Activated naive CD8-positive, alpha-beta T cell (primary cell): ENCODE data around the gene C13orf46.
"Not testable (repeated sequence)": the region's sequence is repeated elsewhere in the genome, so short reads cannot be mapped to it uniquely, and the experiment has no call there.

Experiments used
- H3K27ac Mint-ChIP-seq: one replicate; pipeline ENCODE4 v1.8.0; 2021; ENCODE audit warnings: mixed read lengths
- H3K27me3 Mint-ChIP-seq: one replicate; pipeline ENCODE4 v1.8.0; 2021; ENCODE audit warnings: mixed read lengths
- H3K36me3 Mint-ChIP-seq: one replicate; pipeline ENCODE4 v1.8.0; 2021; ENCODE audit warnings: mixed read lengths
- H3K4me1 Mint-ChIP-seq: one replicate; pipeline ENCODE4 v1.8.0; 2021; ENCODE audit warnings: low read depth, mixed read lengths
- H3K4me3 Mint-ChIP-seq: one replicate; pipeline ENCODE4 v1.8.0; 2021; ENCODE audit warnings: mild to moderate bottlenecking, mixed read lengths
- H3K9me3 Mint-ChIP-seq: one replicate; pipeline ENCODE4 v1.8.0; 2021; ENCODE audit warnings: low read depth, mixed read lengths

The C13orf46 gene

DNA sequence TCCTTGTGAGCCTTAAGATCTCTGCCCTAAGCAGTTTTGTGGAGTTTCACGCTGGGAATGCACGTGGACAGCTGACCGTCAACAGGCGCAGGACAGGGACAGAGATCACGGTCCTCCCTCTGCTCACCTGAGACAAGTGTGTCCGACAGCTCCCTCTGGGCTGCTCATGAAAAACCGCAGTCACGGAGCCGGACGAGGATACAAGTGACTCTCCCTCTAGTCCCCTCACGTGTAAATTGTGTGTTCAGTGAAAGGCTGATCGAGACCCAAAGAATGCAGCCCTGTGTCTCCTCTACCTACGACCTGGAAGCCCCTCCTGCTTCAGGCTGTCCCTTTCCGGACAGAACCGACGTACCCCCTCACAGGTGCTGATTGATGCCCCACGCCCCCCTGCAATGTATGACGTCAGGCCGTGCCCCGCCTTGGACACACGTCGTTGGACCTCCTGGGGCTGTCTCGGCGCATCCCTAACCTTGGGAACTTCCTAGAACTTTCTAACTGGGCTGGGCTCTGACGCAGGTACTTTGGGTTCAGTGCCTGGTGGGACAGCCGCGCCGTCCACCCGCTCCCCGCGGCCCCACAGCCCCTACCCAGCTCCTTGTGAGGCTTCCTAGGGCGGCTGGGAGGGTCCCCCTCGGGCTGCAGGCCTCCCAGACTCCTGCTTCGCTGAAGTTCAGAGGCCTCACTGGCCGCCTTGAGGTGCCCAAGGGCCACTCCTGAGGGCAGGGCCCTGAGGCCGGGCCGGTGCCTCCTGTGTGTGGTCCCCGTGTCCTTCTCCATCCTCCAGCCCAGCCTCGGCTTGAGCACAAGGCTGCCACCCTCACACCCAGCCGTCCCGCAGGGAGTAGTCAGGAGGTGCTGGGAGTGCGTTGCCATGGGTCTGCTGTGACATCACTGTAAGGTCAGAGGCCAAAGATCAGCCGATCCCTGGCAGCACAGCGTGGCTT is at the start of gene C13orf46:
Gene C13orf46, minus strand, starts transcription at position 859 of the 947 bp plus-strand sequence. Its CDS starts 79 bp downstream, at position 780.
- H3K4me3 Mint-ChIP-seq = no peak within 1 kb of the TSS
- peaks cover 2% of the 10 kb centered on the region for H3K36me3 Mint-ChIP-seq
- H3K4me1 Mint-ChIP-seq = no peaks in the 10 kb centered on the region
- no peak within 1 kb of the TSS for H3K27ac Mint-ChIP-seq
- no peaks in the 10 kb centered on the region for H3K9me3 Mint-ChIP-seq
- no peaks in the 10 kb centered on the region for H3K27me3 Mint-ChIP-seq

DNA sequence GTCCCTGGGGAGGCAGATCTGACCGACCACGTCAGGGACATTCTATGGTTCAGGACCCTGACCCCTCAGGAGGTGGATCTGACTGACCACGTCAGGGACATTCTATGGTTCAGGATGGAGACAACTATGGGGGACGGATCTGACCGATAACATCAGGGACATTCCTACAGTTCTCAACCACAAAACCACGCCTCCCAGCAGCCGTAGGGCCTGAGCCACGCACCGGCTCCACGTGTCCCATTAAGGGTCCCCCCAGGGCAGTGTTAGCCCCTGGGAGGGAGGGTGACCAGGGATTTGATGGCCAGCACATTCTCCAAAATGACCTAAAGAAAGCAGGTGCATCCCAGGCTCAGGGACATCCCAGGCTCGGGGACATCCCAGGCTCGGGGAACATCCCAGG is 49.0 kb upstream of the C13orf46 start:
- Mint-ChIP-seq H3K36me3 (no peaks in the 10 kb centered on the region), H3K4me1 (no peaks in the 10 kb centered on the region), H3K9me3 (no peaks in the 10 kb centered on the region), H3K27ac (no peak overlapping the region), H3K4me3 (no peak overlapping the region), H3K27me3 (no peaks in the 10 kb centered on the region)

DNA sequence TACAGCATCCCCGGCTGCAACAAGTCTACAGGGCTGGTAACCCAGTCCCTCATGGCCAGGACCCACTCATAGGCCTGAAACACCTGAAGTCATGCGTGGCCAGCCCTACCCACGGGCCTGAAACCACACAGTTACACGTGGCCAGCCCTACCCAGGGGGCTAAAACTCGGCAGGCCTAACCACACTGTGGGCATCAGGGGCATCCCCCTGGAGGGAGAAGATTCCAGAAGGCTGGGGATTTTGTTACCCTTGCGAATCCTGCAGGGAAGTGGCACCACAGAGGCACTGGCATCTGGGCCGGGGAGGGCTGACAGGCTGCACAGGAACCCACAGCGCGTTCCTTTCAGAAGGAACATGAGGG is 48.4 kb upstream of the C13orf46 start:
- no peaks in the 10 kb centered on the region for H3K36me3 Mint-ChIP-seq
- no peaks in the 10 kb centered on the region for H3K9me3 Mint-ChIP-seq
- H3K27ac Mint-ChIP-seq = no peak overlapping the region
- no peaks in the 10 kb centered on the region for H3K27me3 Mint-ChIP-seq
- H3K4me1 Mint-ChIP-seq = no peaks in the 10 kb centered on the region
- H3K4me3 Mint-ChIP-seq = no peak overlapping the region

DNA sequence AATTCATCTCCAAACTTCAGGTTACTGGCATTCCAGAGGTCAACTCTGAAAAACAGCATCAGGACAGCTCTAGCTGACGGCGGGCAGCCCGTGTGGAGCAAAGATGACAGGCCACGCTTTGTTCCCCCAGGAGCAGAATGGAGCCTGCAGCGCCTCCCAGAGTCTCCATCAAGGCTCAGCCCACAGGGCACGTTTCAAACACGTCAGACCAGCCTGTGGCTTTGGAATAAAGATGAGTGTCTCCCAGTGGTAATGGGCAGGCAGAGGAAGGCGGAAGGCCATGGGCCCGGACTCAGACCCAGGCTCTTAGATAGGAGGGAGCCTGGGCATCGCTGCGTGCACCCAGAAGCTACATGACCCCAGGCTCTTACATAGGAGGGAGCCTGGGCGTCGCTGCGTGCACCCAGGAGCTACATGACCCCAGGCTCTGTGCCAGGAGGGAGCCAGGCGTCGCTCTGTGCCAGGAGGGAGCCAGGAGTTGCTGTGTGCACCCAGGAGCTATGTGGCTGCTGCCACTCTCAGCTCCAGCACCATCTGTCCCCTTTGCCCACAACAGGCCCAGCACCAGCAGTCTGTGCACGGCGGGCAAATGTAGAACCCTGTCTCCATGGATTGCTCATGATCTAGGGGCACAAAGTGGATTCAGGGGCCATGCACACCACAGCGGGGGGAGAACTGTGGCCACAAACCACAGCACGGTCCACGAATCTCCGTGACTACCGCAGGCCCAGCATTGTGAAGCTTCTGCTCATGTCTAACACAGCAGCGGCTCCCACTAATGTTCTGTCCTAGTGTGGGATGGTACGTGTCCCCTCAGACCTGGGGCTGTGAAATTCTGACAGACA is 47.8 kb upstream of the C13orf46 start:
- Mint-ChIP-seq H3K27me3 (no peaks in the 10 kb centered on the region), H3K4me1 (no peaks in the 10 kb centered on the region), H3K9me3 (no peaks in the 10 kb centered on the region), H3K4me3 (no peak overlapping the region), H3K36me3 (no peaks in the 10 kb centered on the region), H3K27ac (no peak overlapping the region)

DNA sequence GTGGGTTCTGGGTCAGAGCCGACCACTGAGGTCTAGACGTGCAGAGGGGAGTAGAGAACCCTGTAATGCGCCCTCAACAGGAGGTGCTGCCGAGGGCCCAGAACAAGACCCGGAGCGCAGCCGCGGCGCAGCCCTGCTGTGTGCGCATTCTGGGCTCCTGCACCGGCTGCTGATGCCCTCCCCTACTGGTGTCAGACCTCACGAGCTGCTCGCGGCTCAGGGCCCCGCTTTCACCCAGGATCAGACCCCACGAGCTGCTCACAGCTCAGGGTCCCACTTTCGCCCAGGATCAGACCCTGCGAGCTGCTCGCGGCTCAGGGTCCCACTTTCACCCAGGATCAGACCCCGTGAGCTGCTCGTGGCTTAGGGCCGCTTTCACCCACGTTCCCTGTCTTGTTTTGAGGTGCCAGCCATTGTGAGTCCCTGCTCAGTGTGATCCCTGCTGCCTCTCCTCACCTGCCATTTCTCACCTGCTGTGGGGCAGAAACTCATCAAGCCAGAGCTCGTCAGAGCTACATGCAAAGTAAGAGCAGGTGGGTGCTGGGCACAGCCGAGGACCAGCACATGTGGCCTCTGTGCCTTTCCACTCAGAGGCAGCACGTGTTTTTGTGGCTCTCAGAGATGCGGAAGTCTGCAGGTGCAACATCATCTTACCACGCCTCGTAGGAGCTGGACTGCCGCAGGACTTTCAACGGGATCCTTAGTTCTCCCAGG is 47.0 kb upstream of the C13orf46 start:
- H3K9me3 Mint-ChIP-seq = no peaks in the 10 kb centered on the region
- peaks cover 2% of the 10 kb centered on the region for H3K4me1 Mint-ChIP-seq
- H3K4me3 Mint-ChIP-seq = no peak overlapping the region
- no peaks in the 10 kb centered on the region for H3K27me3 Mint-ChIP-seq
- H3K27ac Mint-ChIP-seq = no peak overlapping the region
- no peaks in the 10 kb centered on the region for H3K36me3 Mint-ChIP-seq

DNA sequence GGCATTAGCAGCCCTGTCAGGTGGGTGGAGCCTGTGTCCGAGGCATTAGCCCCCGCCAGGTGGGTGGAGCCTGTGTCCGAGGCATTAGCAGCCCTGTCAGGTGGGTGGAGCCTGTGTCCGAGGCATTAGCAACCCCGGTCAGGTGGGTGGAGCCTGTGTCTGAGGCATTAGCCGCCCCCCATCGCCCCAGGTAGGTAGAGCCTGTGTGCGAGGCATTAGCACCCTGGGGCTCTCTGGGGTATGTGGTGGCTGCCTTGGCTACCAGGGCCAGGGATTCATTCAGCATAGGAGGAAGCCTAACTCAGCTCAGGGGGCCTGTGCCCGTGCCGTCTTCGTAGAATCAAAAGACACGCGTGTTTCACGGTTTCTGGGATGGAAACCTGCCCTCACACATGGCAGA is 46.3 kb upstream of the C13orf46 start:
- not testable (repeated sequence) for H3K9me3 Mint-ChIP-seq, H3K4me1 Mint-ChIP-seq, H3K4me3 Mint-ChIP-seq, H3K27me3 Mint-ChIP-seq, H3K27ac Mint-ChIP-seq, H3K36me3 Mint-ChIP-seq

DNA sequence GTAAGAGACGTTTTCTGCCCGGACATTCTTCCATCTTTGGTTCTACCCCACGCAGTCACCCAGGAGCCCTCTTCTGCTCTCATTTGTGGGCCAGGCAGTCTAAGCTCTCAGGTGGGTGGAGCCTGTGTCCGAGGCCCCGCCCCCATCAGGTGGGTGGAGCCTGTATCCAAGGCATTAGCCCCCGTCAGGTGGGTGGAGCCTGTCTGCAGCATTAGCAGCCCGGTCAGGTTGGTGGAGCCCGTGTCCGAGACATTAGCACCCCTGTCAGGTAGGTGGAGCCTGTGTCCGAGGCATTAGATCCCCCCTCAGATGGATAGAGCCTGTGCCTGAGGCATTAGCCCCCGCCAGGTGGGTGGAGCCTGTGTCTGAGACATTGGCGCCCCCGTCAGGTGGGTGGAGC is 45.5 kb upstream of the C13orf46 start:
- Mint-ChIP-seq H3K9me3 (no peaks in the 10 kb centered on the region), H3K27me3 (no peaks in the 10 kb centered on the region), H3K4me1 (peaks cover 2% of the 10 kb centered on the region), H3K36me3 (no peaks in the 10 kb centered on the region), H3K27ac (no peak overlapping the region), H3K4me3 (no peak overlapping the region)

DNA sequence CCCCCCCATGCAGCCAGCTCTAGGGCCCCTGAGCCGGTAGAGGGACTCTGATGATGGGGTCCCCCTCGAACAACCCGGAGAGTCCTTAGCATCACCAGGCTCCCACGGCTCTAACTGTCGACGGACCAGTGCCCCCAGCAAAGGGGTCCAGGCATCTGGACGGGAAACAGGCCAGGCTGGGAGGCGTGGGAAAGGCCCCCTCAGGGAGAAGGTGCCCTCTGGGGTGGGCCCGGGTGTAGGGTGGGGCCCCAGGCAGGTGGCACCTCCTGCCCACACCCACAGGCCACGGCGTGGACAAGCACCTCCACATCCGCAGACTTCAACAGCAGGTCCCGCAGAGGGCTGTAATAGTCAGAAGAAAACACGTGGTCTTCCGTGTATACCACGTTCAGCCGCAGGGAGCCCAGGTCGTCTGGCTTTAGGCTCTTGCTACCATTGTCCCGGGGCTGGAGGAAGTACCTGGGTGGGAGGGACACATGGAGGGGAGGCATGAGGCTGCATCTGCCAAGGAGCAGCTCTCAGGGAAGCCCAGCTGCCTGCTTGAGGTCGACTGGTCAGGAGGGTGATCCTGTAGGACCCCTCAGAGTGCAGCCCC is 44.7 kb upstream of the C13orf46 start:
- Mint-ChIP-seq H3K27me3 (no peaks in the 10 kb centered on the region), H3K4me1 (peaks cover 2% of the 10 kb centered on the region), H3K9me3 (no peaks in the 10 kb centered on the region), H3K4me3 (no peak overlapping the region), H3K27ac (no peak overlapping the region), H3K36me3 (no peaks in the 10 kb centered on the region)

DNA sequence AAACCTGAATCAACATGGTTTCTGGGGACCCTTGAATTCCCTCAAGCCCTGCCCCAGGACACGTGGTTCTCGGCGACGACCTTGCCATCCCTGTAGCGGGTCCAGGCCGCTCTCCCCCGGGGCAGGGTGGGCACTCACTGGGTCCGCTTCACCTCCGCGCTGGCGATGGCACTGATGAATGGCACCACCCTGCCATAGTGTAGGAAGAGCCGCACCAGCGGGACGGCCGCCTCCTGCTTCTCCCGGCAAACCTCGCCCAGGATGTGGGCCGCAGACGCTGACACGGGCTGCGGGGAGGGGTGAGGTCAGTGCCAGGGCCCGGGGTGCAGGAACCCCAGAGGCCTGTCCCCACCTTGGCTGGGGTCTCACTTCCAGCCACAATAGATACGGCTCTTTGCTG is 44.1 kb upstream of the C13orf46 start:
- H3K36me3 Mint-ChIP-seq = no peaks in the 10 kb centered on the region
- H3K4me1 Mint-ChIP-seq = peaks cover 2% of the 10 kb centered on the region
- H3K27ac Mint-ChIP-seq = no peak overlapping the region

DNA sequence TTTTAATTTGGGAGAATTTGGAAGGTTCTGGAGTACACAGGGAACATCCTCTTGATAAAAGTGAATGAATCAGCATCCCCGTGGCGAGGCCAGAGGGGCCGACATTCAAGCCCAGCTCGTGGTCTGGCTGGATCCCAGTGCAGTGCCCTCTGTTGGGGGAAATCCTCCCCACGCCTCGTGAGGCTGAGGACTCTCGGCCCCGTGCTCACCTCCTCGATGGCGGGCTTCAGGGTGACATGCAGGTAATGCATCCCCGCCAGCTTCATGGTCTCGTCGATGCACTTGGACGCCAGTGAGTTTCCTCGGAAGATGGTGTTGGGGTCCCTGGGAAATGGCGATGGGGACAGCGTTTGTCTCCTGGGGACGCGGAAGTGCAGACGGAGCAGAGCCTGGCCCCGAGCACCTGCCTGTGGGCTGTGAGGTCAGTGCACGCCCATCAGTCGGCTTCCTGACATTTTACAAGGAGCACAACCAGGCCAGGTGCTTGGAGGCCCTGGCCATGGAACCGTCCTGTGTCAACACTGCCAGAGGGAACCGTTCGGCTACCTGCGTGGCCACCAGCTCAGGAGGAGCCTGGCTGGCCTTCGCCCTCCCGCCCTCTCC is 43.3 kb upstream of the C13orf46 start:
- Mint-ChIP-seq H3K4me1 (peaks cover 2% of the 10 kb centered on the region), H3K27ac (peak overlapping the region; percentile 34), H3K4me3 (no peak overlapping the region), H3K36me3 (no peaks in the 10 kb centered on the region), H3K9me3 (no peaks in the 10 kb centered on the region), H3K27me3 (no peaks in the 10 kb centered on the region)

More for the DNA sequence above, 44.1 kb upstream of the C13orf46 start:
- Mint-ChIP-seq H3K27me3 (no peaks in the 10 kb centered on the region), H3K4me3 (no peak overlapping the region), H3K9me3 (no peaks in the 10 kb centered on the region)

DNA sequence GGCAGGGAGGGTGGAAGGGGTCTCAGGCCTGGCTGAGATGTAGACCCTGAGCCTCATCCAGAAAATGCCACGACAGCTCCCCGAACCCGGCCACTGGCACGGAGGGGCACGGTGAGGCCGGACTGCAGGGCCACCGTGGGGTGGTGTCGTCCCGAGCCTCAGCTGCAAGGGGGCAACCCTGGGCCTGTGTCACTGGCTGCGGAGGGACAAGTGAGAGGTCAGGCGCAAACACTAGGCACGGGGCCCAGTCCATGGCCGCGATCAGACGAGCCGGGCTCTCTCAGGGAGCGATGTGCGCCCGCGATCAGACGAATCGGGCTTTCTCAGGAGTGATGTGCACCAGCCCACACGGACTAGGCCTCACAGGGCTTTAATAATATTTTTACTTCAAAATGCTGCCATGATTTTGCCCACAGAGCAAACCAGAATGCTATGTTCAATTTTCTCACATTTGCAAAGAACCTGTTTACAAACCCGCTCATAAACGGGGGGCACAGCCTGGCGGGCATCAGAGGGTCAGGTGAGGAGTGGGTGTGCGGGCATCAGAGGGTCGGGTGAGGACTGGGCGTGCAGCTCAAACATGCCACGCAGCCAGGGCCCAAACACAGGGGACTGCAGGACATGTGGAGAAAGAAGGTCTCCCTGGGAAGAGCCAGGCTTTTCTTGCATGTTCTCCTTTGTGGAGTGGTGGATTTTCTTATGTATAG is 42.6 kb upstream of the C13orf46 start:
- Mint-ChIP-seq H3K36me3 (no peaks in the 10 kb centered on the region), H3K27ac (peak overlapping the region; percentile 69), H3K9me3 (no peaks in the 10 kb centered on the region), H3K27me3 (no peaks in the 10 kb centered on the region), H3K4me1 (peaks cover 2% of the 10 kb centered on the region), H3K4me3 (no peak overlapping the region)

DNA sequence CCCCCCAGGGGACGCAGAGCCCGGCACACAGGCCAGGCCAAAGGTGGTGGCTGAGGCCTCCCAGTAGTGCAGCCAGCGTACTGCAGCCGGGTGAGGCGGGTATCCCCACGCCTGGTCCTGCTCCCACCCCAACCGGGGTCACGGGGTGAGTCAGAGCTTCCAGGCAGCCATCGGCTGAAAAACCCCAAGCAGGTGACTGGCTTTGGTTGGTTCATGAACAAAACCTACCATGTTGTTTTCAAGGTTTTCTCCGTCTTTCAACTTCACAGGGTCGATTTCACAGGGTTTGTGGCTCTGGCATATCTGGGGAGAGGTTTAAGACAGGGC is 42.1 kb upstream of the C13orf46 start:
- Mint-ChIP-seq H3K4me3 (no peak overlapping the region), H3K27me3 (no peaks in the 10 kb centered on the region), H3K4me1 (peaks cover 6% of the 10 kb centered on the region), H3K36me3 (no peaks in the 10 kb centered on the region), H3K27ac (peak overlapping the region; percentile 69), H3K9me3 (no peaks in the 10 kb centered on the region)

DNA sequence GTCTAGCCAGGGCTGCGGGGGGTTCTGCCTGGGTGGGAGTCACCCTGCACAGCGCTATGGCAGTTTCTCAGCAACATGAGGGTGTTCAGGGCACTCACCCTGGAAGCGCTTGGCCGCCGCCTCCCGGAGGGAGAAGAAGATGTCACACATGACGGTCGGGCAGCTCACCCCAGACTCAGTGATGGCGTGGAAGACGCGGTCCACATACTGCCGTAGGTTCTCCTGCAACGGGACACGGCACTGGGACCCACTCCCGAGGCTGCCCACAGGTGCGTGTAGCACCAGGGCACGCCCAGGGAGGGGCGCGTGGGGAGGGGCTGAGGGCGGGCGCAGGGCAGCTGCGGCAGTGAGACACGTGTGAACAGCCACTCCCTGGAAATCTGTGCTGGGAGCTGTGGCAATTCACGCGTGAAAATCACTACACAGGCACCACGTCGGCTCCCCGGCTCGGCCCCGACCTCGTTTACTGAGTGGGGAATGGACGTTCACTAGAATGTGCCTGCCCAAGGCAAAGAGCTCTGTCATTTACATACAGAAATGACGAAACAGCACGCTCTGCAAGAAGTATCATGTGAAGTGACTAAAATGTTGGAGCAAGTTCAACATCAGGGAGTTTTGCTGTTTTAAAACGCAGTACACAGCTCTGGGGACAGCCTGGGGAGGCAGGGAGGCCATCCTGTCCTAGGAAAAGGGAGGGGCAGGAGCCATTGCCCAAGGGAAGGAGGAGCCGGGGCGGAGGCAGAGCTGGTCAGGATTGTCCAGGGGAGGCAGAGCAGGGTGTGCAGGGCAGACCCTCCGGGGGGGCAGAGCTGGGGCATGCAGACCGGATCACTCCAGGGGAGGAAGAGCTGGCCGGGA is 41.5 kb upstream of the C13orf46 start:
- H3K4me3 Mint-ChIP-seq = no peak overlapping the region
- H3K36me3 Mint-ChIP-seq = no peaks in the 10 kb centered on the region
- no peaks in the 10 kb centered on the region for H3K9me3 Mint-ChIP-seq
- H3K27me3 Mint-ChIP-seq = no peaks in the 10 kb centered on the region
- peak overlapping the region; percentile 70 for H3K27ac Mint-ChIP-seq
- peaks cover 8% of the 10 kb centered on the region for H3K4me1 Mint-ChIP-seq
